COLO829 (cell line): ENCODE results near the gene MS4A3.
"Not testable (repeated sequence)": the region's sequence is repeated elsewhere in the genome, so short reads cannot be mapped to it uniquely, and the experiment has no call there.

ENCODE experiments used
- DNase-seq: peaks from one replicate; pipeline ENCODE4 v3.0.0; 2012; ENCODE audit warnings: low spot score

Gene MS4A3

GRCh38 chr11:60056349-60056969 is at the start of gene MS4A3:
Gene MS4A3, plus strand, starts transcription at chr11:60056665. Its CDS starts 4,496 bp downstream, at chr11:60061161.
- no peak for DNase-seq

DNA sequence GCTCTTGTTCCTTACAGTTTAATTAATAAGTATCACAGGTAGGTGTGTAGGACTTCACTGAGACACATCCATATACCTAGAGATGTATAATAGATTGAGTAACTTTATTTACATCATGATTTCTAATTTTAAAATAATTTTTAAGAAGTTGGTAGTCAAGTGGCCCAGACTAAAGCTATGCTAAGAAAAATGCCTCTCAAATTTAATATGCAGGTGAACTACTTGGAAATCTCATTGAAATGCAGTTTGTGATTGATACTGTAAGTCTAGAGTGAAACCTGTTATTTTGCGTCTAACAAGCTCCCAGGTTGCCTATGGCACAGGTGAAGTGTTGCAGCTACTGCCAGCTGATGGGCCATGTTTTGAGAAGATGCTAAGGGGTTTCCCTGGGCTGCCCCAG is 39.6 kb upstream of the MS4A3 start, which contains the start of gene OOSP4B:
Gene OOSP4B, plus strand, starts transcription at position 301 of the 400 bp plus-strand sequence.
- no peak for DNase-seq

- no peak for DNase-seq
These were observed 38.4 kb upstream of the MS4A3 start for GRCh38 chr11:60018058-60018457.

DNA sequence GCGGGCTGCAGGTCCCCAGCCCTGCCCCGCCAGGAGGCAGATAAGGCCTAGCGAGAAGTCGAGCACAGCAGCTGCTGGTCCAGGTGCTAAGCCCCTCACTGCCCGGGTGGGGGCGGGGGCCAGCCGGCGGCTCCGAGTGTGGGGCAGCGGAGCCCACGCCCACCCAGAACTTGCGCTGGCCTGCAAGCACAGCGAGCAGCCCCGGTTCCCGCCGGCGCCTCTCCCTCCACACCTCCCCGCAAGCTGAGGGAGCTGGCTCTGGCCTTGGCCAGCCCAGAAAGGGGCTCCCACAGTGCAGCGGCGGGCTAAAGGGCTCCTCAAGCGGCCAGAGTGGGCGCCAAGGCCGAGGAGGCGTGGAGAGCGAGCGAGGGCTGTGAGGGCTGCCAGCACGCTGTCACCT is 36.1 kb upstream of the MS4A3 start:
- DNase-seq = not testable (repeated sequence)

GRCh38 chr11:60029015-60029632 is 27.3 kb upstream of the MS4A3 start:
- no peak for DNase-seq

- DNase-seq = no peak
These were observed 16.4 kb upstream of the MS4A3 start, which contains the start of gene OOSP2 for GRCh38 chr11:60040109-60040508. Gene OOSP2, plus strand, starts transcription at chr11:60040409. Its CDS starts 51 bp downstream, at chr11:60040460.

DNA sequence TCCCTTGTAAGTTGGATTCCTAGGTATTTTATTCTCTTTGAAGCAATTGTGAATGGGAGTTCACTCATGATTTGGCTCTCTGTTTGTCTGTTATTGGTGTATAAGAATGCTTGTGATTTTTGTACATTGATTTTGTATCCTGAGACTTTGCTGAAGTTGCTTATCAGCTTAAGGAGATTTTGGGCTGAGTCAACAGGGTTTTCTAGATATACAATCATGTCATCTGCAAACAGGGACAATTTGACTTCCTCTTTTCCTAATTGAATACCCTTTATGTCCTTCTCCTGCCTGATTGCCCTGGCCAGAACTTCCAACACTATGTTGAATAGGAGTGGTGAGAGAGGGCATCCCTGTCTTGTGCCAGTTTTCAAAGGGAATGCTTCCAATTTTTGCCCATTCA is 6.0 kb upstream of the MS4A3 start:
- DNase-seq = not testable (repeated sequence)

- DNase-seq = not testable (repeated sequence)
These were observed 5.6 kb upstream of the MS4A3 start for GRCh38 chr11:60050839-60051238.

DNA sequence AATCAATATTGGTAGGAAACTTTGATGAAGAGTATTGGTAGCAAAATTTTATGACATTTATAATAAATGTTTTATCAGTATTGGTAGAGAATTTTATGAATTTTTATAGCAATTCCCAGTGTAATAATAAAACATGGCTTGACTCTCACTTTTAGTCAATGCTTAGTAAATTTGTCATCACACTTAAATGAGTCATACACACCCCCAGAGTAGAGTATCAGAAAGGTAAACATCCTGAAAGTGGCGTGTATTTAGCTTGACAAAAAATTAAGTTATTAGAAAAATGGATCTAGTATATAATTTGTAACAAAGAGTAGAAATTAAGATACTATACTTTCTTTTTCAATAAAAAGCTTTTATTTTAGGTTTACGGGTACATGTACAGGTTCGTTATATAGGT is 2.6 kb downstream of the MS4A3 start:
- DNase-seq = no peak

DNA sequence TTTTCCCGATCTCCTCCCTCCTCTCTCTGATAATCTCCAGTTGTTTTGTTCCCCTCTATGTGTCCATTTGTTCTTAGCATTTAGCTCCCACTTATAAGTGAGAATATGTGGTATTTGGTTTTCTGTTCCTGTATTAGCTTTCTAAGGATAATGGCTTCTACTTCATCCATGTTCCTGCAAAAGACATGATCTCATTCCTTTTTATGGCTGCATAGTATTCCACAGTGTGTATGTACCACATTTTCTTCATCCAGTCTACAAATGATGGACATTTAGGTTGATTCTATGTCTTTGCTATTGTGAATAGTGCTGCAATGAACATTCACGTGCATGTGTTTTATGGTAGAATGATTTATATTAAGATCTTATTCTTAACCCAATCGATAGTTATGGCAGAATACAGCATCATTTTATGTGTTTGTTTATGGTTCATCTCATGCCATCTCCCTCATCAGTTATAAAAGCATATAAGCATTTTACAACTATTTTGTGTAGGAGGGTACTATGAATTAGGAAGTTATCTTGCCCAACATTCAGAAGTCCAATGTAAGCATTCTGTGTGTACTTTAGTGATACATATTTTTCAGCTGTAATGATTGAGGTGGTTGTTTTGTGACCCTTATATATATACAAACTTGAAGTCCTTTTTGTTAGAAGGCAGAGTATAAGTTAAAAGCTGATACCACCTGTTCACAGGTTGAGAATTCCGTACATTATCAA is 3.2 kb downstream of the MS4A3 start:
- DNase-seq = no peak

DNA sequence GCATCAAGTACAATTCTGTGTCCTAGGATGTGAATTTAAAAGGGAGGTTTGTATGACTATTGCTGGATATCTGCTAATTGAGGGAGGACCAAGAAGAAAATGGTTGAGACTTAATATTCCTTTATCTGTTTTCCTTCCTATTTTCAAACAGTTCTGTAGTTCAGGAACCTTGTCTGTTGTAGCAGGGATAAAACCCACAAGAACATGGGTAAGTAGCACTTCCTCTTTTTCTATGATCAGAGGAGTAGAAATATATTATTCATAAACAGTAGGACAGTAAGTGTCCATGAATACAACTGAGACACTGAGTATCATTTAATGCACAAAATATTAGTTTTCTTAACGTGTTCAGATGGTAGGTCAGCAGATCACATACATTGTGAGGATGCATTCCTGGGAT is 7.6 kb downstream of the MS4A3 start:
- DNase-seq = no peak

DNA sequence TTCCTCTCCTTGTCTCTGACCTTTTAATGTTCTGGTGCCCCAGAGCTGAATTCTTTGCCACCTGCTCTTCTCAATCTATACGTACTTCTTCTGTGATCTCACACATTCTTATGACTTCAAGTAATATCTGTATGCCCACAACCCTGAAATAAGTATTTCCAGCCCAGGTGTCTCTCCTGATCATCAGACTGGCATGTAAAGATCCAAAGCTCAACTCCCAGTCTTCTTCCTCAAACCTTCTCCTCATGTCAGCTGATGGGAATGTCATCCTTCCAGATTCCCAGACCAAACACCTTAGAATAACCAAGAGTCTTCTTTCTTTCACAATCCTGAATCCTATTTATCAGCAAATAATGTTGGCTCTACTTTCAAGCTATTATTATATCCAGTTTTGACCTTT is 9.3 kb downstream of the MS4A3 start:
- DNase-seq = no peak

DNA sequence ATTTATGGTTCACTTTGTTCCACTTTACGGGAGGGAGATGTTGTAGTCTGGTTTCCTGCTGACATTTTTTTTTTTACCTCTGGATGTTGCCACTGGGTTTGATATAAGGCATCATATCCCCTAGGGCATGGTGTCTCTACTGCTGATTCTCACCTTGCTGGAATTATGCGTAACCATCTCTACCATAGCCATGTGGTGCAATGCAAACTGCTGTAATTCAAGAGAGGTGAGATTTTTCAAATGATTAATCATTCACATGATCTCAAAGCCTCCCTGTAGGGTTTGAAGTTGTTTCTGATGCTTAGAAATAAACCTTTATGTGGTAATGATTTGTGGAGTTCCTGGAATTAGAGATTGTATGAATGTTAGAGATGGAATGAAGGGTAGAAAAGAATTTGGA is 13.0 kb downstream of the MS4A3 start:
- DNase-seq = no peak

- not testable (repeated sequence) for DNase-seq
These were observed 15.2 kb downstream of the MS4A3 start for GRCh38 chr11:60071644-60072043.

DNA sequence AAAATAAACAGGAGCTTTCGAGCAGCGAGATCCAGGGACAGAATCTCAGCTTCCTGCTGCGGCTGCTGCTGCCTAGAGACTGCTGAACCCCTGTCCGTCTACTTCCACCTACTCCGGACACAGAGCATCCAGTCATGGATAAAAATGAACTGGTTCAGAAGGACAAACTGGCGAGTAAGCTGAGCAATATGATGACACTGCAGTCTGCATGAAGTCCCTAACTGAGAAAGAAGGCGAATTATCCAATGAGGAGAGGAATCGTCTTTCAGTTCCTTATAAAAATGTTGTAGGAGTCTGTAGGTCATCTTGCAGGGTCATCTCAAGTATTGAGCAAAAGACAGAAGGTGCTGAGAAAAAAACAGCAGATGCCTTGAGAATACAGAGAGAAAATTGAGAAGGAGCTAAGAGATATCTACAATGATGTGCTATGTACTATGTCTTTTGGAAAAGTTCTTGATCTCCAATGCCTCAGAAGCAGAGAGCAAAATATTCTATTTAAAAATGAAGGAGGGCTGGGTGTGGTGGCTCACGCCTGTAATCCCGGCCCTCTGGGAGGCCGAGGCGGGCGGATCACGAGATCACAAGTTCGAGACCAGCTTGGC is 20.9 kb downstream of the MS4A3 start:
- no peak for DNase-seq

- DNase-seq = no peak
These were observed 21.5 kb downstream of the MS4A3 start for GRCh38 chr11:60077981-60078380.

DNA sequence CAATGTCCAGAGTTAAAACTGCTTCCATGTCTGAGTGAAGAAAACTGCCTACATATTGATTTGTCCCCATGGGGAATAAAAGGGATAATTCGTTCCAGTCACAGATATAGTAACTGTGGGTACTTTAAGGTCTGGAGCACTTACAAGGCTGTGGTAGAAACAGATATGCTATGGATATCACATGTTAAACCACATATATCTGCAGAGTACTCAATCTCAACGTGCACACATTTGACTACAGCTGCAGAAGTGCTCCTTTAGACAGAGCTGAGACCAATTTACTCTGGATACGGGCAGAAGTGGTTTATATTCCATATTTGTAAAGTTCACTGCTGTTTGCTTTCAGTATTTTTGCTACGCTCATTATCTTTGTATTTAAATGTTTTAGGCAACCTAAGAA is 22.3 kb downstream of the MS4A3 start:
- DNase-seq = no peak

DNA sequence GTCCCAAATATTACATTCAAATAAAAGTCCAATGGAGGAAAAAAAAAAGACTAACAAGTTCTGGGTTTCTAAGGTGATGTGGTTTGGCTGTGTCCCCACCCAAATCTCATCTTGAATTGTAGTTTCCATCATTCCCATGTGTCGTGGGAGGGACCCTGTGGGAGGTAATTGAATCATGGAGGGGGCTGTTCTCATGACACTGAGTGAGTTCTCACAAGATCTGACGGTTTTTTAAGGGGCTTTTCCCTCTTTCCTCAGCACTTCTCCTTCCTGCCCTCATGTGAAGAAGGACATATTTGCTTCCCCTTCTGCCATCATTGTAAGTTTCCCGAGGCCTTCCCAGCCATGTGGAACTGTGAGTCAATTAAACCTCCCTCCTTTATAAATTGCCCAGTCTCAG is 24.1 kb downstream of the MS4A3 start:
- DNase-seq = no peak

- DNase-seq = no peak
These were observed 28.3 kb downstream of the MS4A3 start for GRCh38 chr11:60084631-60085273.

- DNase-seq = no peak
These were observed 29.4 kb downstream of the MS4A3 start for GRCh38 chr11:60085909-60086308.

DNA sequence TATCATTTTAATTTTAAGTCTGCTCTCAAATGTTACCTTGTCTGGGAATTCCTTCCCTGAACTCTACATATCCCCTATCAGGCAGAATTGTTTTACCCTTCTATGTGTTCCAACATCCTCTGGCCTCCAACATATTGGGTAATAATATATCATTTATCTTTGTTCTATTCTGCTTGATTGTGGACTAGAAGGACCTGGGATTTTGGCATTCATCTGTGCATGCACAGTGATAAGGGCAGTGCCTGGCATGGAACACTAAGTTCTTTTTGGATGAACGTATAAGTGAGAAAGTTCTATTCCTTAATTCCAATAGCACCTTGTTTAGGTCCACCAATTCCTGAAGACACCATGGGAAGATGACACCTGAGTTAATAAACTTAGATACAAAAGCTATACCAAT is 30.8 kb downstream of the MS4A3 start:
- no peak for DNase-seq

GRCh38 chr11:60088364-60088763 is 31.9 kb downstream of the MS4A3 start, which contains the start of gene MS4A2:
Gene MS4A2, plus strand, starts transcription at chr11:60088664. Its CDS starts 102 bp downstream, at chr11:60088766.
- no peak for DNase-seq
